MCF 10A (cell line): ENCODE data around the gene FOXP3. TPM values are rescaled to one million over a fixed set of nuclear protein-coding genes. Genes with fewer than 3 reads are reported as not detected.

Experiments used
- BruUV-seq: library from RNA; stranded (reverse); fragments of 400-500 nt; replicated peaks from 2 replicates; lab custom pipeline; 2021; lab: Mats Ljungman, UMichigan
- CTCF ChIA-PET: fragments of 300-600 bp; sonication (Branson Sonifier 250); formaldehyde crosslinking; extraction: SDS; loops from one replicate; lab custom pipeline; 2021; ENCODE audit warnings: antibody characterized with exemption, inconsistent platforms; lab: Yijun Ruan, JAX
- POLR2A ChIA-PET: fragments of 300-600, 350-650 bp; sonication (Branson Sonifier 250); formaldehyde crosslinking; extraction: SDS; loops from one replicate; lab custom pipeline; 2020; ENCODE audit warnings: antibody characterized with exemption, inconsistent platforms; lab: Yijun Ruan, JAX
- DNase-seq: peaks from one replicate; pipeline ENCODE4 v3.0.0-alpha.2; 2018; ENCODE audit not compliant: unreplicated experiment
- H3K27ac Mint-ChIP-seq: one replicate; pipeline ENCODE4 v1.8.0; 2022; ENCODE audit warnings: mild to moderate bottlenecking, low read depth, mixed read lengths; ENCODE audit not compliant: unreplicated experiment
- H3K27me3 Mint-ChIP-seq: one replicate; pipeline ENCODE4 v1.8.0; 2022; ENCODE audit warnings: mixed read lengths; ENCODE audit not compliant: insufficient read depth, unreplicated experiment
- H3K36me3 Mint-ChIP-seq: one replicate; pipeline ENCODE4 v1.8.0; 2022; ENCODE audit warnings: mild to moderate bottlenecking, moderate library complexity, mixed read lengths; ENCODE audit not compliant: insufficient read depth, unreplicated experiment
- H3K4me1 Mint-ChIP-seq: one replicate; pipeline ENCODE4 v1.8.0; 2022; ENCODE audit warnings: mixed read lengths; ENCODE audit not compliant: insufficient read depth, unreplicated experiment
- H3K4me3 Mint-ChIP-seq: one replicate; pipeline ENCODE4 v1.8.0; 2022; ENCODE audit warnings: mild to moderate bottlenecking, moderate library complexity, mixed read lengths; ENCODE audit not compliant: unreplicated experiment
- H3K9me3 Mint-ChIP-seq: one replicate; pipeline ENCODE4 v1.8.0; 2022; ENCODE audit warnings: mixed read lengths; ENCODE audit not compliant: unreplicated experiment
- intact Hi-C: fragments of 100-400 bp; cut with micrococcal nuclease; formaldehyde crosslinking; loops from 2 replicates; pipeline ENCODE4 v1.14.1; 2022
- total RNA-seq: library from RNA; stranded (reverse); gene quantifications from 2 replicates; pipeline ENCODE4 v1.2.3, GENCODE V29; 2022
- TF ChIP-seq, protein P1 (sequence below): fragments of 200-600 bp; IDR thresholded peaks from one replicate; pipeline ENCODE4 v1.8.0; 2022; ENCODE audit warnings: antibody characterized with exemption, mild to moderate bottlenecking; ENCODE audit not compliant: unreplicated experiment

The FOXP3 gene
- total RNA-seq, 1 experiment from 2014 or later = 0.26 TPM

GRCh38 chrX:49204017-49204416 is 60.5 kb downstream of the FOXP3 start:
- H3K4me3 Mint-ChIP-seq = no peak overlapping the region
- H3K4me1 Mint-ChIP-seq = no peaks in the 10 kb centered on the region
- no peak overlapping the region for H3K27ac Mint-ChIP-seq
- ChIA-PET CTCF (no interaction called here), POLR2A (no interaction called here)
- no peaks in the 10 kb centered on the region for H3K36me3 Mint-ChIP-seq
- H3K27me3 Mint-ChIP-seq = no peaks in the 10 kb centered on the region
- no TSS peak for BruUV-seq
- H3K9me3 Mint-ChIP-seq = no peaks in the 10 kb centered on the region
- intact Hi-C loops = no loop called here
- DNase-seq = no peak
- TF ChIP-seq, protein P1, sequence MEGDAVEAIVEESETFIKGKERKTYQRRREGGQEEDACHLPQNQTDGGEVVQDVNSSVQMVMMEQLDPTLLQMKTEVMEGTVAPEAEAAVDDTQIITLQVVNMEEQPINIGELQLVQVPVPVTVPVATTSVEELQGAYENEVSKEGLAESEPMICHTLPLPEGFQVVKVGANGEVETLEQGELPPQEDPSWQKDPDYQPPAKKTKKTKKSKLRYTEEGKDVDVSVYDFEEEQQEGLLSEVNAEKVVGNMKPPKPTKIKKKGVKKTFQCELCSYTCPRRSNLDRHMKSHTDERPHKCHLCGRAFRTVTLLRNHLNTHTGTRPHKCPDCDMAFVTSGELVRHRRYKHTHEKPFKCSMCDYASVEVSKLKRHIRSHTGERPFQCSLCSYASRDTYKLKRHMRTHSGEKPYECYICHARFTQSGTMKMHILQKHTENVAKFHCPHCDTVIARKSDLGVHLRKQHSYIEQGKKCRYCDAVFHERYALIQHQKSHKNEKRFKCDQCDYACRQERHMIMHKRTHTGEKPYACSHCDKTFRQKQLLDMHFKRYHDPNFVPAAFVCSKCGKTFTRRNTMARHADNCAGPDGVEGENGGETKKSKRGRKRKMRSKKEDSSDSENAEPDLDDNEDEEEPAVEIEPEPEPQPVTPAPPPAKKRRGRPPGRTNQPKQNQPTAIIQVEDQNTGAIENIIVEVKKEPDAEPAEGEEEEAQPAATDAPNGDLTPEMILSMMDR = no peak

DNA sequence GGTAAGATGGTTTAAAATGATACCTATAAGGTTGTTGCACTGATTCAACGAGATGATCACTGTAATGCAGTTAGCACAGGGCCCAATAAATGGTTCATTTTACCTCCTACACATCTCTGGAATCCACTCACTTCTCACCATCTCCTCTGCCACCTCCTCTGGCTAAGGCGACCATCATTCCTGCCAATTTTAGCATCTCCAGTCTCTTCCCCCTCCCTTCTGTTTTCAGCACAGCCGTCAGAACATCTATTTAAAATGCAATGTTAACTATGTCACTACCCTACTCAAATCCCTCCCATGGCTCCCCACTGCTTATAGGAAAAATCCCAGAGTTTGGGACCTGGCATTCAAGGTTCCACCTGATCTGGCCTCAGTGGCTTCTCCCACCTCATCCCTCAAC is 61.0 kb downstream of the FOXP3 start:
- no TSS peak for BruUV-seq
- Mint-ChIP-seq H3K36me3 (no peaks in the 10 kb centered on the region), H3K27me3 (peaks cover 4% of the 10 kb centered on the region), H3K4me3 (no peak overlapping the region), H3K9me3 (peaks cover 2% of the 10 kb centered on the region), H3K27ac (no peak overlapping the region), H3K4me1 (no peaks in the 10 kb centered on the region)
- intact Hi-C loops = no loop called here
- ChIA-PET POLR2A (no interaction called here), CTCF (no interaction called here)
- no peak for DNase-seq
- TF ChIP-seq, protein P1 = no peak

GRCh38 chrX:49202022-49202421 is 62.5 kb downstream of the FOXP3 start:
- no peak overlapping the region for H3K4me3 Mint-ChIP-seq
- peaks cover 12% of the 10 kb centered on the region for H3K9me3 Mint-ChIP-seq
- H3K27ac Mint-ChIP-seq = no peak overlapping the region
- TF ChIP-seq, protein P1 = no peak
- no TSS peak for BruUV-seq
- CTCF ChIA-PET = interaction anchor here (0.7 to 1.9 kb wide), 2 partner anchors 9 to 1362 kb away, joined by 3 to 6 read pairs; no protein-coding TSS in a partner anchor
- no peak for DNase-seq
- no peaks in the 10 kb centered on the region for H3K4me1 Mint-ChIP-seq
- H3K27me3 Mint-ChIP-seq = peaks cover 15% of the 10 kb centered on the region
- POLR2A ChIA-PET = no interaction called here
- intact Hi-C loops = no loop called here
- no peaks in the 10 kb centered on the region for H3K36me3 Mint-ChIP-seq

Other genes with a start within 250 kb of the FOXP3 start
- gene TFE3, start 221.4 kb downstream of the FOXP3 start, total RNA-seq = 45.3 and 71.7 TPM in 2 replicates
- gene CCDC120, start 205.7 kb downstream of the FOXP3 start, total RNA-seq = 10.3 and 14.4 TPM in 2 replicates
- 32.1 and 34.5 TPM in 2 replicates for gene PRAF2, start 190.7 kb downstream of the FOXP3 start, total RNA-seq
- gene WDR45, start 184.8 kb downstream of the FOXP3 start, total RNA-seq = 93.0 and 96.9 TPM in 2 replicates
- 22.0 and 24.4 TPM in 2 replicates for gene GPKOW, start 141.0 kb downstream of the FOXP3 start, total RNA-seq
- gene MAGIX, start 102.0 kb downstream of the FOXP3 start, total RNA-seq = 0.52 and 0.84 TPM in 2 replicates
- 292 and 308 TPM in 2 replicates for gene PLP2, start 92.8 kb downstream of the FOXP3 start, total RNA-seq
- gene PRICKLE3, start 78.3 kb downstream of the FOXP3 start, total RNA-seq = 14.5 and 15.7 TPM in 2 replicates
- 0.75 and 0.79 TPM in 2 replicates for gene SYP, start 64.5 kb downstream of the FOXP3 start, total RNA-seq
- gene CACNA1F, start 31.4 kb downstream of the FOXP3 start, total RNA-seq = not detected in 2 replicates
- gene CCDC22, start 29.2 kb downstream of the FOXP3 start, total RNA-seq = 11.0 and 11.5 TPM in 2 replicates
- gene PPP1R3F, start 5.1 kb upstream of the FOXP3 start, total RNA-seq = 7.0 and 9.1 TPM in 2 replicates
- not detected in 2 replicates for gene GAGE10, start 38.9 kb upstream of the FOXP3 start, total RNA-seq
- not detected in 2 replicates for gene GAGE12J, start 57.3 kb upstream of the FOXP3 start, total RNA-seq
- gene GAGE13, start 66.9 kb upstream of the FOXP3 start, total RNA-seq = not detected in 2 replicates